NCI-H146 treated with DMSO at 0.1 percent for 48 hours (cell line): Measurements from ENCODE around the gene BRD2.

Experiments
- DNase-seq: peaks from one replicate; lab custom pipeline; 2025; ENCODE audit not compliant: unreplicated experiment; lab: John Stamatoyannopoulos, UW

The BRD2 gene

DNA sequence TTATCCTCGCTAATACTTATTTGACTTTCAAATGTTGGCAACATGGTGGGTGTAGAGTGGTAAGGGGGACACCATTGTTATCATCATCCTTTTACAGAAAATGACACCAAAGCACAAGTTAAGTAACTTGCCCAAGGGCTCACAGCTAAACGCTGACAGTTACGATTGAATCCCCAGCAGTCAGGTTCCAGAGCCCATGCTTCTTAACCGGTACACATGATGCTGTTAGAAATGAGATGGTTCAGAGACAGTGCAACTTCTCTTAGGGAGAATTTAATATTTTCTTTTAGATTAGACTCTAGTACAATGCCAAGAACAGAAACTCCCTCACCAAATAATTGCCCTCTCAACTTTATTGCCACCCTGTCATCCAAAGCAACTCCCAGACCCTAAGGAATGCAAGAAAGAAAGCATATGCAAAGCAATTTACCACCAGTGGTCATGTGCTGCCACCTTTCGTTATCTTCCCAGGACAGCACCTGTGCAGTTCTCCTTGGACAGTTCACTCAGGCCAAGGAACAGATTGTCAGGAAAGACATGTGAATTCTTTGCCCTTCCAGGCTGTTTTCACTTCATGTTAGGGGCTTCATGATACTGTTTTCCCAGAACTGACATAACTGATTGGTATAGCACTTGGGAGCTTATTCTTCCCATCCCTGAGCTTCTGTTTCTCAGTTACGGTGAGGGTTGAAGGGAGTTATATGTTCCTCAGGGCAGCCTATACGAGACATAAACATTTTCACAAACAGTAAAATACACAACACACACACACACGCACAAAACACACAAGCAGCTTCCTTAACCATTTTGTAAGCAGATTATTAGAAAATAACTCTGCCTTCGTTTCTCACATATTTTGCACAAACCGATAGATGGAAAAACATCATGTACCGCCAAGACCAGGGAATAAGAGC lies 20.6 kb upstream of the BRD2 start:
- peak; percentile 6 for DNase-seq

DNA sequence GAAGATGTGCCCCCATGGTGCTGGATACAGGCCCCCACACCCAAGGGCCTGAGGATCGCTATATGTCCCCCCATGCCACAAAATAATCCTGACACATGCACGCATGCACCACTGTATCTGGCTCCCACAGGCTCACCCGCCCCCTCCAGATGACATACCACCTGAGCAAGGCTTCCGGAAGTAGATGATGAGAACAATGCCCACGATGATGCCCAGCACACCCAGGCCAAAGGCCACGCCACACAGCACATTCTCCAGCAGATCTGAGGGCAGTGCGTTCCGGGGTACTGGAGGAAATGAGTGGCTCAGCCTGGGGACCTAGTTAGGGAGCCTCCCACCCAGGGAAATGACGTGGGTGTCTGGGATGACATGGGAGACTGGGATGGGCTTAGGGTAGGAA lies 19.3 kb upstream of the BRD2 start:
- no peak for DNase-seq

DNA sequence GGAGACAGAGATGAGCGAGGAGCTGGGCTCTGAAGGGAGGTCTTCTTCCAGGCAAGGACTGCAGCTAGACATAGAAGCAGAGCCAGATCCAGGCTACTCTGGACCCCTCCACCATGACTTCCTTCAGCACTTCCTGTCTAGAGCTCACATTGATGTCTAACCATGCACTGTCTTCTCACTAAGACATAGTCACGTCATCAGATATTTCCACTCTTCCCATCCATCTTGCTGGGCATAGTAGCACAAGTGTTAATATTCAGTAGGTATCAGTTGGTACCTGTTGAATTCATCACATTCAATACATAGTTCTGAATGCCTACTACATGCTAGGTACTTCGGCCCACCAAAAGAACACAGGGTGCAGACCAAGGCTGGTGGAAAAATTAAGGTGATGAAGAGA lies 18.4 kb upstream of the BRD2 start:
- no peak for DNase-seq

DNA sequence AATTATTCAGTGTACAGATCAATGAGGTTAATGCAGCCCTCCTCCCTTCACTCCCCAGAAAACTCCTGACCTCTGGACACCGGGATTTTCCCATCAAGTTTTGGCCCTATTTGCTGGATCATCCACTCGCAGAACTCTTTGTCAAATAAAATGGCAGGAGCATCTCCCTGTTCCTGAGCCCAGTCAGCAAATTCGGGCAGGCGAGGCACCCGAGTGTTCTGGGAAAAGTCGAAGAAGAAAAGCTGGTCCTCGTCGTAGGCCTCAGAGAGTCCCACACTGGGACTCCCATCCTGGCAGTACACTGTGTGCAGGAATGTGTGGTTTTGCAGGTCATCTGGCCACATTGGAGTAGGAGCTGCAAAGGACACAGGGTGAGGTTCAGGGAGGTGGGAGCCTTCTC lies 17.9 kb upstream of the BRD2 start:
- DNase-seq: no peak

DNA sequence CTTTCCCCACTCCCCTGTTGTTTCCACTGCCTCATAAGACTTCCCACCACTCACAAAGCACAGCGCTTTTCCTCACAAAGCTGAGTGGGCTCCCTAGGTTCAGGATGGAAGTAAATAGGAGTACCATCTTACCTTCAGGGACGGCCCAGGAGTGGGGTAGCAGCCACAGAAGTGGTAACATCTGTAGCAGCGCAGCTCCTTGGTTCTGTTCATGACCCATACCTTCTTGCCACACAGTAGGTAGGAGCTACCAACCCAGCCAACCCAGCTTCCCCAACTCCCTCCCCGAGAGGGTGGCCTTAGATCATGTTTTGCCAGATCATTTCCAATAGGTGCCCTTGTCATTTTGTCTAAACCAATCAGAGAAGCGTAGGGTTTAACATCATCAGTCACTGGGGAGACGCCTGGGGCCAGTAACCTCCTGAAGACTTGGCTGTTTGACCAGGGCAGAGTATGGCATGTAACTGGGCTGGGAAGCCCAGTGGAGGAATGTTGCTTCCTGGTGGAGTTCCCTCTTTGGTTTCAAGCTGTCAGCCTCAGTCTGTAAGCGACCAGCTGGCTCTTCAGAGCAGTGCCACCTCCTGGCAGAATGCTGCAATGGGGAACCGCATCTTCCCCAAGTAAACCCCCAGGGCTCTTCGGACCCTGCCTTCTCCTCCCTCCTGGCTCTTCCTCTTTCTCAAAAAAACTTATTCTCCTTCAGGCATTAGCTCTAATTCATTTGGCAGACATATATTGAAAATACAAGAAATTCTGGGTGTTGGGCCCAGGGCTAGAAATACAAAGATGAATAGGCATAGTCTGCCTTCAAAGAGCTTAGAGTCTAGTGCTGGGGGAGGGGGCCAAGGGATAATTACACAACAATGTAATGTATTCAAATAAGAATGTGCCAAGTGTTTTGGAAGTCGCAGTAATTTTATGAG lies 15.3 kb upstream of the BRD2 start, which contains the start of gene HLA-DMA:
TSS of gene HLA-DMA (minus strand) at position 281 of the 923 bp plus-strand sequence. CDS start at position 220, 61 bp downstream.
- DNase-seq: peak; percentile 30

DNA sequence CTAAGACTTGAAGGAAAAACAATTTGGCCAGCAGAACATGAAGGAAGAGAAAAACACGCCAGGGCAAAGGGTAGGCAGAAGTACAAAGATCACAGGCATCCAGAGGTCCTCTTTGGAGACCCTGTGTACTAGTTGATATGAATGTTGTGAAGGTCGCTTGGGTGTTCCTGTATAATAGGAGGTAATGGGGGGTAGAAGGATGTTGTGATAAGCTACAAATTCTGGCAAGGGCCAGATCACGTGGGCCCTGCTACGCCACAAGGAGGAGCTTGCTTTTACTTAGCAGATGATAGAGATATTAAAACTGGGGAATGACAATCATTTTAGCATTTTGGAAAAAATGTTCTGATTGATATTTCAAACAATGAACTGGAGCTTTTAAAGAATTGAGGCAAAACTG lies 14.6 kb upstream of the BRD2 start:
- DNase-seq: no peak

DNA sequence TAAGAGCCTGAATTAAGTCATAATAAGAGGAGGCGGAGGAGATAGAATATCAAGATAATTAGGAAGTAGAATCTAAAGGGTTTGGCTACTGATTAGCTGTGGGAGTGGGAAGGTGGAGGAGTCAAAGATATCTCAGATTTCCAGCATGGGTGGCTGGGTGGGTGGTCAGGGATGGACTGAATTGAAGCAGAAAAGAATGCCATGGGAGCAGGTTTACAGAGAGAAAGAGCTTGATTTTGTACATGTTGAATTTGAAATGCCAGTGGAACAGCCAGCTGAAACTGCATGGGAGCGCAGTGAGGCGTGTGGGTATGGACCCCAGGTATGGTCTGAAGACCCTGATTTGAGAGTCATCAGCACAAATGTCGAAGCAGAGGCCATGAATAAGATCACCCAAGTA lies 14.1 kb upstream of the BRD2 start:
- DNase-seq: no peak

DNA sequence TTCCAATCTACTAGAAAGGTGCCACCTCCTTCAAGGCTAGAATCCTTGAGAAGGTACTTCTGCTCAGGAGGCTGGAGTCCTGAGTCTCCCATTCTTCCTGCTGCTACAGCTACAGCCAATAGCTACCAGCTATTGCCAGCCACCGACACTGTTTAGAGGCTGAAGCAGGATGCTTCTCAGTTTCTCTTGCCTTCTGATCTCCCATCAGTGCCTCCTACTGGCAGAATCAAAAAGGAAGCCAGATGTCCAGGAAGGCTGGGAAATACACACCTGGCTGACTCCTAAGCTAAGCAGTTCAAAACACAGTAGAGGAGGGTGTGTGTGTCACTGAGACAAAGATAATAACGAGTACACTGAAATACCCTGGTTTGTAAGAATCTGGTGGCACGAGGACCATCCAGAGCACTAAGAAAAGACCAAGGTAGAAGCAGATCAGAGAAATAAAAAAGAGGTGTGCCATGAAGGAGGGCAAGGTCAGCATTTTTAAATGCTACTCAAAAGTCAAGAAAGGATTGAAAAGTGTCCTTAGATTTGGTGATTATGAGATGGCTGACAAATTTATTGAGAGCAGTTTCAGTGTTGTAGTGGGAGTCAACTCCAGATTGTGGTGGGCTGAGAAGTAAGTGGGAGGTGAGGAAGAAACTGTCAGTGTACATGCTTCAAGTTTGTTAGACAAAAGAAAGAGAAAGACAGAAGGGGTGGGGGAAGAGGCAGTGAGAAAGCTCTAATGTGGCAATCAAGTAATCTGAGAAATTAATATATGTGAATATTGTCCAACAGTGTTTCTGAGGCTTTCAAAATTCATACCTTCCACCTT lies 13.2 kb upstream of the BRD2 start:
- no peak for DNase-seq

DNA sequence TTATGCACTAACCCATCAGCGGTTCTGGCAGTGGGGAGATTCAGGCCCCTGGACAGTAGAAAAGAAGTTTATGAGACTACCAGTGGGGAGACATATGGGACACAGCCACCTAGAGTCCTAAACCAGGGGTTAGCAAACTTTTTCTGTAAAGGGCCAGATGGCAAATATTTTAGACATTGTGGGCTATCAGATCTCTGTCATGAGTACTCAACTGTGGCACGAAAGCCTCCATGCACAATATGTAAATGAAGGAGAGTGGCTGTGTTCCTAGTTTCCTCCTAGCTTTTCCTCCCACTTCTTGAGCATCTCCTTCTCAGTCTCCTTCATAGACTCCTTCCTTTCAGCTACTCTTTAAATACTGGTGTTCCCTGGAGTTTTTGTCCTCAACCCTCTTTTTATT lies 12.2 kb upstream of the BRD2 start:
- DNase-seq: no peak

DNA sequence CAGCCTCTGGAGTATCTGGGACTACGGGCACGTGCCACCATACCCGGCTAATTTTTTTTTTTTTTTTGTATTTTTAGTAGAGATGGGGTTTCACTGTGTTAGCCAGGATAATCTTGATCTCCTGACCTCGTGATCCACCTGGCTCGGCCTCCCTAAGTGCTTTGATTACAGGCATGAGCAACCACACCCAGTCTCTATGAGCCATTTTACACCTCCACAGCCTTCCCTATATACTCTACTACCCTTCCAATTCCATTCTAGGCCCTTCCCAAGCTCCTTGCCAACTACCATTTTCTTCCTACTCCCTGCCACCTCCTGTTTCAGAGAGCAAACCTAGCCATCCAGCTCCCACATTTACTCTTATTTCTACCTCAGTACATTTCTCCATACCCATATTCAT lies 7.8 kb upstream of the BRD2 start:
- DNase-seq: no peak

DNA sequence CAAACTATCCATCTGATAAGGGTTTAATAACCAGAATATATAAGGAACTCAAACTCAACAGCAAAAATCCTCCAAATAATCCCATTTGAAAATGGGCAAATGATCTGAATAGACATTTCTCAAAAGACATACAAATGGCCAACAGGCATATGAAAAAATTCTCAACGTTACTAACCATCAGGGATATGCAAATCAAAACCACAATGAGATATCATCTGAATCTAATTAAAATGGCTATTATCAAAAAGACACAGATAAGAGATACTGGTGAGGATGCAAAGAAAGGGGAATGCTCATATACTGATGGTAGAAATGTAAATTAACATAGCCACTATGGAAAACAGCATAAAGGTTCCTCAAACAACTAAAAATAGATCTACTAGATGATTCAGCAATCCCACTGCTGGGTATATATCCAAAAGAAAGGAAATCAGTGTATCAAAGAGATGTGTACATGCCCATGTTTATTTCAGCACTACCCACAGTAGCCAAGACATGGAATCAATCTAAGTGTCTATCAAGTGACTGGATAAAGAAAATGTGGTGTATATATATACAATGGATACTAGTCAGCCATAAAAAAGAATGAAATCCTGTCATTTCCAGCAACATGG lies 6.1 kb upstream of the BRD2 start:
- no peak for DNase-seq

DNA sequence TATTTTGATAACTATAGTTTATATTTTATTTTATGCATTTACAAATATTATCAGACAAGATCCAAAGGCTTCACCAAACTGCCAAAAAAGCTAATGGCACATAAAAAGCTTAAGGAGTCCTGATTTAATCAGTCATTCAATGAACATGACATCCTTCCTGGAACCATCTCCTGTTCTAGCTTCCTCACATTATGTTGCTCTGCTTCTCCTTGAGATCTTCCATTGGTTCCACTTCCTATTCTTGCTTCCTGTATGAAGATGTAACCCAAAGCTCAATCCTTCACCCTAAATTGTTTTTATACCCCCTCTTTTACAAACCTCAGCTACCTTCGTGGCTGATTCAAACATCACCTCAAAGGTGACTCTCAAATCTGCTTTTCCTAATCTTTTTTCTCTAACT lies 4.5 kb upstream of the BRD2 start:
- no peak for DNase-seq

DNA sequence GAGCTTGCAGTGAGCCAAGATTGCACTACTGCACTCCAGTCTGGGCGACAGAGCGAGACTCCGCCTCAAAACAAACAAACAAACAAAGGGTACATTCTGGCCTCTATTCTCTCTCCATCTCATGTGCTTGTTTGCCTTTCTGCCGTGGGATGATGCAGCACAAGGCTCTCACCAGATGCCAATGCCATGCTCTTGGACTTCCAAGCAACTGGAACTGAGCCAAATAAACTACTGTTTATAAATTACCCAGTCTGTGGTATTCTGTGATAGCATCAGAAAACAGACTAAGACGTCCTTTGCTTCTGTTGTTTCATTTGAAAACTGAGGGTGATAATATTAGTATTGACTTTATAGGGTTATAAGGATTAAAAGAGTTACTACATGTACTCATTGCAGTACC lies 3.6 kb upstream of the BRD2 start:
- no peak for DNase-seq

DNA sequence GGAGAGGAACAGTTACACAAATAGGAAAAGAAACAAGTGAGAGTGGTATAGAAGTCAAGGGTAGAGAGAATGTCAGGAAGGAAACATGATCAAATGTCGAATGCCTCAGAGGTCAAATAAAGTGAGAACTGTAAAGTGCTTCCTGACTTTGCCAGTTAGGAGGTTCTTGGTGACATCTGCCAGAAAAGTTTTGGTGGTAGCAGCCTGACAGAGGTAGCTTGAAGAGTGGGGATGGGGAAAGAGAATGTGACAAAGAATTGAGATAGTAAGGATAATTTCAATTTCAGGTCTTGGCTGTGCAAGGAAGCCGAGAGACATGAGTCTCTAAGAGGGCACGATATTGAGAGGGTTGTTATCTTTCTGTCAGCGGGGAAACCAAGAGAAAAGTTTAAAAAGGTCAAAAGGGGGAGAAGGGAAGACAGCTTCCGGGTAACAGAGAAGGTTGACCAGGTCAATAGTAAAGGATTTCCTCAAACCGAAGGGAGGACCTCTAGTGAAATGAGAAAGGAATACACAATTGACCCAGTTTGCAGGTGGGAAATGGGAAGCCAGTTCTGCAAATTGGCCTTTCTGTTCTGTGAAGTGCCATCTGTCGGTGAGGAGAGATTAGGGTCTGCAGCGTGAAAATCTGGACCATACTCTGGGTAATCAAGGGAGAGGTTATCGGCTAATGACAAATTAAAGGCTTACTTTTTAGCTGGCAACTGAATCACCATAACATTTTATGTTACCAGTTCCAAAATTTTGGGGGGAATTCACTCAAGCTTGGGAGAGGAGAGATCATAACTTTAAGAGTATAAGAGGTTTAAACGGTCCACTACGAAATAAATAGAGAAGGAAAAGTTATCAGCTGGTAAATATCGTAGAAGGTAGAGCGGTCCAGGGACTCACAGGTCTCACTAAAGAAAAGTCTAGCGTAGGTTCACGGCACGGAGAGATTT lies 973 bp upstream of the BRD2 start:
- DNase-seq: peak; percentile 46

DNA sequence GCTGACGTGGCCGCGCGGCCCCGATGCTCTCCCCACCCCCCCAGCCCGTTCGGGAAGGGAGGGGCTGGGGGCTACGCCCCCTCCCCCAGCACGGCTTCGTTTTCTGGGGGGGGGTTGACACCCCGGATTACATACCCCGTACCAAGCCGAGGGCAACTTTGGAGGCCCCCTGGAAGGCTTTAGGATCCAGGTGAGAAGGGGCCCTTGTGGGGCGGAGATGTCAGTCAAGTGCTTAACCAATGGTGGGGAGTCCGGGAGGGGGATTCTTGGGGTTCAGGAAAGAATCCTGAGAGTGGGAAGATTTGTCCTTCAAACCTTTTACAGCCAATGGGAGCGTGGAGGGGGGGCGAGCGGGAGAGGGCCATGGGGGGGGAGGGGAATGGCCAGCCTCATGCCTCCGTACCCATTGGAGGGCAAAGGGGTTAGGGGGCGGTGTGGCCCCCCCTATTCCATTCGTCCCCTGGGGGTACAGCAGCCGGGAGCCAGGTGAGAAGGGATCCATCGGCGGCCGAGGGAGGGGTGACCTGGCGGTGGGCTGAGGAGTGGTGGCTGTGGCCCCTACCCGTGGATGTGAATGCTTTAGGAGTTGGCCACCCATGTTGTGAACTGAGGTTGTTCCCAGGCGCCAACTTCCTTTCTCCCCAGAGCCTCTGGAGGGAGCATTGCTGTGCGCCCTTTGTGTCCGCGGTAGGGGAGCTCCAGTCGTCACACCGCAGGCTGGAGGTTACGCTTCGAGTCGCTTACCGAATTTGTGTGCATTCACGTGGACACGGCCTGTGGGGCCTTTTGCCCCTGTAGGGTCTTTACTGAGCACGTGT lies 682 bp downstream of the BRD2 start:
- DNase-seq: peak; percentile 61

DNA sequence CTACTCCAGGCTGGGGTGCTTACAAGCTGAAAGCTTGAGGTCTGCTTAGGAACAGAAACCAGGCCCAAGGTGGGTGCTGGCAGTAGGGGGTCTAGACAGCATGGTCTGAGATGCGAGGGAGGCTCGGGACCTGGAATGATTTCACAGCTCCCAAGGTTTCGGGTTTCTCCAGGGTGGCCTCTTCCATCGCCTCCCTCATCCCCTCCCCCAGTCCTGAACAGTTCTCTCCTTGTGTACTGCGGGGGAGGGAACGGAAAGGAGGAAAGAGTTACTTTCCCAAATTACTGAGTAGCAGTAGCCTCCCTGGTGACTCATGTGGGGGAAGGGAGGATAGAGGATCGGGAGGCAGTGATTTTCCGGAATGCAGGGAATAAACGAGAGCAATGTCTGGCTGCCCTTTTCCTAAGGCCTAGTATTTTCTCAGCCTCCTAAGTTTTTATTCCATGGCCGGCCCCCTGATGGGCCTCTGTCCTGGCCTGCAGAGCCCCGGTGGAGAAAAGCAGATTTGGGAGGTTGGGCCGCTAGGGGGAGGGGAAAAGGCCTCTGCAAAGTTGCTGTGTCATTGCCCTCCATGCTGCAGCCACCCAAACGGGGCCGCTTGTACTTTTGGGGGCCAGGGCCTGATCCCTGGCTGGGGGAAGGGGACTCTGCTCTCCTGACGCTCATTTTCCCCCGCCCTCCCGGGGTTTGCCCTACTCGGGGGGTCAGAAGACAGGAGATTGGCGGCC lies 1.5 kb downstream of the BRD2 start:
- DNase-seq: peak; percentile 68

DNA sequence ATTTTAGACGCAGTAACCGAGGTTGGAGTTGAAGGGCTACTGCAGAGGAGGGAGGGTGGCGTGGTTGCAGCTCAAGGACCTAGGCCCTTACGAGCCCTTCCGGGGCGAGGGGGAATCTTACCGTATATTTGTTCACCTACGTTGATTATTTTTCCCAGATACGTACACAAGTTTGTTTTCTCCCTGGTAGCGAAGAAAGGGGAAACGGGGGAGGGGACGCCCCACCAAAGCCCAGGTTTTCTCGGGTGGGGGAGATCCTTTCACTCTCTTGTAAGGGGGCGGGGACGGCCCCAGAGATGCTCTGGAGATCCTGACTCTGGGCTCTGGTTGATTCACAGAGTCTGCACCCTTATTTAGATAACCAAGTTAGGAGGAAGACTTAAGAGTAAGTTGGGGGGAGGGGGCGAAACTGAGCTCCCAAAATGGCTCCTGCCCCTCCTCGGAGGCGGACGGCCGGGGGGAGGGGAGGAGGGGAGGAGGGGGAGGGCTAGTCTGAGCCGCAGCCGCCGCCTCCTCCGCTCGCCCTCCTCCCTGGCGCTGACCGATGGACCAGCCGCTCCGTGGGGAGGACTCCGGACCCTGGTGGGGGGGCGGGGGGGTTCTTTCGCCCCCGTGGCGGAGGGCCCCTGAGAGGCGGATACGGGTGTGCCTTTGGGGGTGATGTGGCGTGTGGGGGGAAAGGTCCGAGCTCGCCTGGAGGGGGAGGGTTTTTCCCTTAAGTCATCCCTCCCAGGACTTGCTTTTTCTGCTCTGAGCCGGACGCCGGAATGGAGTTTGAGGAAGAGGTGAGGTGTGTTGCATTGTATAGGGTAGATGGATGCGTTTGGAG lies 2.2 kb downstream of the BRD2 start:
- DNase-seq: peak; percentile 43
